Stimulated activated CD8-positive, alpha-beta memory T cell treated with anti-CD3 and anti-CD28 coated beads, Interleukin-4, amount 100 ng/mL, for 48 hours (primary cell): ENCODE measurements around the gene TTF2.
A peak's percentile ranks its signal among the peaks of the same experiment; 100 is the strongest.
"Not testable (repeated sequence)": the region's sequence is repeated elsewhere in the genome, so short reads cannot be mapped to it uniquely, and the experiment has no call there.

ENCODE experiments used
- DNase-seq: peaks from one replicate; pipeline ENCODE4 v3.0.0-alpha.2; 2020

TTF2 gene

DNA sequence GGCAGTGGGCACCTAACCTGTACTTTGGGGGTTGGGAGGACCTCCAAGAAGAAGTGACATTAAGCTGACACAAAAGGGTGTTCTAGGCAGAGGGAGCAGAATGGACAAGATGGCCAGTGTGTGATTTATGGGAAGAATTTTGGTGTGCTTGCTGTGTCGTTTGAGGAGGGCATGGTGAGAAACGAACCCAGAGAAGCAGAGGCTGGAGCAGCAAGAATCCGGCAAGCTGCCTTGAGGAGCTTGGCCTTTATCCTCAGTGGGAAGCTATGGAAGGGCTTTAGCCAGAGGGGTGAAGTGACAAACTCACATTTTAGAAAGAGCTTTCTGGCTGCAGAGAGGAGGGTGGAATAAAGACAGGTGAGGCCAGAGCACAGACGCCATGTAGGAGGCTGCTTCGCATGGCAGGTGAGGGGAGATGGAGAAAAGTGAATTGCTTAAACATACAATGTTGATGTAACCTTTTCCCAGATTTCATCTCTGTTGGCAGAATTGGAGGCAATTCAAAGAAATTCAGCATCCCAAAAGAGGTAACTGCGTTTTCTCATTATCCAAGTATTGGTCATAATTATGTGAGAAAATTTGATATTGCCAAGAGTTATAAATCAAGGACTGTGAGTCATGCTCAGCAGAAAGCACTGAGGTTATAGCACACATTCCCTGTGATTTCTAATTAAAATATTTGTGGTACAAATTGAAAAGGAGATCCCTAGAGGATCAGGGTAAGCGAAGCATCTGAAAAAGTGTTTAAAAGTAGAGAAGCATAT, 34.9 kb downstream of the TTF2 start:
- DNase-seq = no peak

DNA sequence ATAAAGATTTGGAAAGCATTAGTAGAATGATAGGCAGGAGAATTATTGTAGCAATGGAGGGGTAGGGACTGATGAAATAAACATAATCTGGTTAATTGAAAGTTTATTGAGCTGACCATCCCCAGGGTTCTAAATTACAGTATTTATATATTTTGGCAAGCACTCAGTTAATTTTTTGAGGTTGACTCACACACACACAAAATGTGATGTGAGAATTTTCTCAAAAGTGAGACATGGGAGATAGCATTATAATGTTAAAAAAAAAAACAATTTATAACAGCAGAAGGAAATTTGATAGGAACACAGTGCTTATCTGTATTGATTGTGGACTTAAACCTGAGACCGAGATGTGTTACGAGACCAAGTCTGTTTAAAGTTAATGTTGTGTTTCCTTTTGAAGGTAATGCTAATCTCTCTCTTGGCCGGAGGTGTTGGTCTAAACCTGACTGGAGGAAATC, 36.9 kb downstream of the TTF2 start:
- no peak for DNase-seq

DNA sequence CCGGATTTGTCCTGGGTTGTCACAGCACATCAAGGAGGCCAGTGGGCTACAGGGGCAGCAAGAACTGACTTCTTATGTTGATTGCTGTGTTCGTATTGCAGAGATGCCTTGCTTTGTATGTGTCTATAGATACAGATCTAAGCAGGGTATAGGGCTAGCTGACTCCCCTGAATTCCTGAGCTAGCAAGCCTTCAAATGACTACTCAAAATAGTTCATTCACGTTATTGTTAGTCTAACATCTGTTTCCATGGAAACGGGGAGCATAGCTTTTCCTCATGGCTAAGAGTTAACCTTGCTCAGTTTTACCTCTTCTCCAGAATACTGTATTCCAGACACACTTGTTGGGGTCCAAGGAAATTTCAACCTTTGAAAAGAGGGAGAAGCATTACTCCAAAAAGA, 37.3 kb downstream of the TTF2 start:
- no peak for DNase-seq

DNA sequence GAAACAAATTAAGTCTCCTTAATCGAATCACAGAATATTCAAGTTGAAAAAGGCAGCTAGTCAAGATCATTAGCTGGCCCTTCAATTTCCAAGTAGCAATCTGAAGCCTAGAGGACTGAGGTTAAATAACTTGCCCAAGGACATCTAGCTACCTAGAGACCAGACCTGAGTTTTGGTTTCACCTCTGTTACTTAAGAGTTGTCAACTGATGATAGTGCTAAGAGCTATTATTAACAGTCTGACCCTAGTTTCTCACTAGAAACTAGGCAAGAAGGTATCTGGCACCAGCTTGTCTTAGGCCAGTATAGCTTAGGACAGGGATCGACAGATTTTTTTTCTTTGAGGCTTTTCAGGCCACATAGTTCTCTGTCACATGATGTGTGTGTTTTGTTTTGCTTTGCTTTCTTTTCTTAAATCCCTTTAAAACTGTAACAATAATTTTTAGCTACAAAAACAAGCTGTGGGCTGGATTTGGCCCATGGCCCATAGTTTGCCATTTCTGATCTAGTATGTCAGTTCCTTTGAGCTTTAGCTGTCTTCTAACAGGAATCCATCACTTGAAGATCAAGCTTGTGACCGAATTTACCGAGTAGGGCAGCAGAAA, 38.3 kb downstream of the TTF2 start:
- no peak for DNase-seq

DNA sequence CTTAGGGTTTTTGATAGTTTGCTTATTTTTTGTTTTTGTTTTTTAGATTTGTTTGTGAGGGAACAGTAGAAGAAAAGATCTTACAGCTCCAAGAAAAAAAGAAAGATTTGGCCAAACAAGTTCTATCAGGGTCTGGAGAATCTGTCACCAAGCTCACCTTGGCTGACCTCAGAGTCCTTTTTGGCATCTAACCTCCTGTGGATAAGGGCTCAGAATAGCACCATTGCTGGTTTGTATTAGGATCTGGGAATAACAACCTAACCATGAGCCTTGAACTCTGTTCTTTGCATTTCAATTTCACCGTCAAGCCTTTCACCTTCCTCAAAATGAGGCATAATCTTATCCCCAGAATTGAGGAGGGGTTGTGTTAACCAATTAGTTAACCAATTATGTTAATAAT, 41.2 kb downstream of the TTF2 start:
- no peak for DNase-seq

DNA sequence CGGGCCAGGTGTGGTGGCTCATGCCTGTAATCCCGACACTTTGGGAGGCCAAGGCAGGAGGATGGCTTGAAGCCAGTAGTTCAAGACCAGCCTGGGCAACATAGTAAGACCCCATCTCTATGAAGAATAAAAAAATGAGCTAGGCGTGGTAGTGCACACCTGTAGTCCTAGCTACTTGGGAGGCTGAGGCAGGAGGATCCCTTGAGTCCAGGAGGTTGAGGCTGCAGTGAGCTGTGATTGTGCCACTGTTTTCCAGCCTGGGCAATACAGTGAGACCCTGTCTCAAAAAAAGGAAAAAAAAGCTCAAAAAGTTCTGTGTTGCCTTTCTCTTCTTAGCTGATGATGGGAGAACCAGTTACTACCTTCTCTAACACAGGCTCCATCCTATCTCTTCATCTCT, 41.7 kb downstream of the TTF2 start:
- not testable (repeated sequence) for DNase-seq

DNA sequence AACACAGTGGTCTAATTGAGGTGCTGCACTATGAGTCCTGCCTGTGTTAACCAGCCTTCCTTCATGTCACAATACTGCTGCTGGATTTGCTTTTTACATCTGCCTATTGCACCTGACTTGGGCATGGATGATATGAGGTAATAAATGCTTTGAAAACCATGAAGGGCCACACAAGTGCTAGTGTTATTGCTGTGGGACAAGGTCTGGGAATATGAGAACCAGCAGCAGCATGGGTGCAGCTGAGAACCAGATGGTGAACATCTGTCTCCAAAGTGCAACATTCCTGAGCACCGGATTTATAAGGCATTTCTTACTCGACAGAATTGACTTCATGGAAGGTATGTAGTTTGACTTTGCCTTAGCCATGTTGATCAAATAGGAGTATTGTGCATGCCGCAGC, 44.9 kb downstream of the TTF2 start:
- DNase-seq = no peak

DNA sequence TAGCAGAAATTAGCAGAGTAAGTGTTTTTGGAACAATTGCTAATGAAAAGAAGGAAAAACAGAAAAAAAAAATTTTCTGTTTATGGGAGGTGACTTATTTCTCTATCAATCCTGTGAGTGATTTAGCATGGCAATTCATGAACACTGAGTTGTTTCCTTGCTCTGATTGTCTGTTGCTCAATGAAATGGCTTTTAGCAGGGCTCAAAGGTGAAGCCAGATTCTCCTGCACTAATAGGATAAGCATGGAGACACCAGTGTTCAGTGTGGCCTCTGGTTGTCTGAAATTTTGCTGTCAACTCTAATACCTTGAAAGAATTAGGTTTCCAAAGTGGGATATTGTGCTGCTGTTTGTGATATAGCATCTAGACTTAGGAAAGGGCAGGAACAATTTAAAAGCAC, 45.6 kb downstream of the TTF2 start:
- no peak for DNase-seq

DNA sequence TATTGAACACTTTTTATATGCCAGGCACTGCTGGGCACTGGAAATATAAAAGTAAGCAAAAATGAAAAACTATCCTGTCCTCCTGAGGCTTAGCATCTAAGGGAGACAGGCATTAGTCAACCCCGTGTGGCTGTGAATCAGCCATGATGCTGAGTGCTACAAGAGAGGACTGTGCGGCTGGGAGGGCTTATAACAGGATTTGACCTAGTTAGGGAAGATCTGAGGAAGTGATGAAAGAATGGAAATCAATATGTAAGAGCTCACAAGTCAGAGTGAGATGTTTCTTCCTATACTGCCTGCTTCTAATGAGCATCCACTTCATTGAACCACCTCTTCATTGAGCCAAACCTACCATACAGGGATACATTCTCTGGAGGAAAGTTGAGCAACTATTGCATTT, 46.4 kb downstream of the TTF2 start:
- no peak for DNase-seq

DNA sequence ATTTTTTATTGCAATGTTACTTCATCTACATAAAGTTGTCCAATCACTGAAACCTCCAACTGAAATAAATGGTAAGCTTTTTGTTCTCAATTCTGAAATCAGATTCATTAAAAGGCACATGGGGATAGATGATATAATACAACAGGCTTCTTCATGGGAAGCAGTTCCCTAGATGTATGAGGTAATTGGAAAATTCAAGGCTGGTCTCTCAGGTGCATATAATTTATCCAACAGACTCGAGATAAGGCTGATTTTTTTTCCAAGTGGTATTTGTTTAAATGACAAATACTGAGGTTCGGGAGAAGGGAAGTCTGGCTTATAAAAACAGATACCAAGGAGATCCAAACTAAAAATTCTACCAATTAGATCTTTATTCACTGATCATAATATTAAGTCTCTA, 47.2 kb downstream of the TTF2 start:
- DNase-seq = no peak

DNA sequence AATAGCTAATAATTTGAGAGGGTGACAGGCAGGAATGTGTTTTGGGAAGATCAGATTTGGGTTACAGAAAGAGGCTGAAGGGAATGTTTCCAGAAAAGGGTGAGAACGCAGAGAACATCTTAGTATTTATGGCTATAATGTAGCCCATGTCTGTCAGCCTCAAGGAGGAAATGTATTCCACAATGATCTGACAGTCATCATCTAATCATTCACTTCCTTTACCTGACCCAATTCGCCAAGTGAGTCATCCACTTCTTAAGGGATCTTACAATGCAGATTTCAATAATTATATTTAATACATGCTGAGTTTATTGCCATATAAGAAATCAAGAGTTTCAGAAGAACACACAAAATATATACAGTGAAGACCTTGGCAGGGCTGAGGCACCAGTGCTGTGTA, 50.6 kb downstream of the TTF2 start:
- no peak for DNase-seq

DNA sequence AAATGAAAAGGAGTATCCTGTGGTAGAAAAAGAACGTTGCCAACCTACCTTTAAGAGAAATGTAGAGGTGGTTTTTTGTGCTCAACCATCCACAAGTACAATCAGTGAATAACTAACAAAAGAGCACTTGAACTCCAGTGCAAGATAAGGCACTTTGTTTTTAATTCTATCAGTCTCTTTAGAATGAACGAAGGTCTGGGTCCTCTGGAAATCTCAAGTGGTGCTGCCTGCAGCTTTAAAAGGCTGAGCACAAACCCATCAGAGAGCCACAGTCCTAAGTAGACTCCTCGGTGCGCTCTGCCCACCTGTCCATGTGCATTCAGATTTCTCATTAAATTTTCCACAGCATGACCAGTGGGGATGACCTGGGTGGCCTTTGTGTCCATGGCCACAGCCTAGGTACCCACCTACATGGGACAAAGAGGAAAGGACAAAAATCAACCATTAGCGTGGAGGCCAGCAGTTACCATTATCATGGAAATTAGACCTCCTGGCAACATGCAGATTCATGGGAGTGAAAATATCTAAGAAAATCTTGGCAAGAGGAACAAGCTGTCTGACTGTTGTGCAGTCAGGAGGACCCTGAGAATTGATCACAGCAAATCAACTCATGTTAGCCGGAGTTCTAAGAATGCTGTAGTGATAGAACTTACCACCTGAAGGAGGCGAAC, 52.1 kb downstream of the TTF2 start:
- no peak for DNase-seq

DNA sequence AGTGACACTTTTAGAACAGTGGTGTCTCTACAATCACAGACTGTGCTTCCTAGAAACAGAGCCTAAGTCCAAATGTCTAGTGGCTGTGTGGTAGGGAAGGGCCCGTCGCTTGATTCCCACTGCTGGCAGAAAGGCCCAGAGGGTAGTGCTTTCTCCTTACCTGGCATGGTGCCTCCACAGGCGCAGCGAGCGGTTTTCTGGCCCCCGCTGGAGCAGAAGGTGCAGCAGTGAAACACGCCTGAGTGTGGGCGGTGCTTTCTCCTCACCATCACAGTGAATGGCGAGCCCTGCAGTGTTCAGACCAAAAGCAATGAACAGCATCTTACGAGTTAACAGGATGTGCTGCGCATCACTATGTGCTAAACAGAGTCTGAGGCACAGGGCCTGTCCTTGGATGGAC, 53.1 kb downstream of the TTF2 start:
- DNase-seq = no peak

DNA sequence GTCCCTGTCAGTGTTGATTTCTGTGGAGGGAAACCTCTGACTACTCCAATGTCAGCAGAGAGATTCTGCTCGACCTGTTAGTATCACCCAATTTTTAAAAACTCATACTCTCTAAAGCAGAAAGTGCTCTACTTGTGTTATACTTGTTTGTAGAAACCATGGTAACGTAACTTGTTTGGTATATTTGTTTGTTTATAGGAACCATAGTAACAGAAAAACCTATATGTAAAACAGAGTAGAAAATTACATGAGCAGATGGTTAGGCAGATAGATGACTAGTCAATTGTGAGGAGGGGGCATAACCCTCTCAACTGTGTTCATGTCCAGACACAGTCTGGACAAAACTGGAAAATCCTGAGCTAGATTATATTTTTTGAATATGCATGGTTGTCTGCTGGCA, 54.8 kb downstream of the TTF2 start:
- no peak for DNase-seq

DNA sequence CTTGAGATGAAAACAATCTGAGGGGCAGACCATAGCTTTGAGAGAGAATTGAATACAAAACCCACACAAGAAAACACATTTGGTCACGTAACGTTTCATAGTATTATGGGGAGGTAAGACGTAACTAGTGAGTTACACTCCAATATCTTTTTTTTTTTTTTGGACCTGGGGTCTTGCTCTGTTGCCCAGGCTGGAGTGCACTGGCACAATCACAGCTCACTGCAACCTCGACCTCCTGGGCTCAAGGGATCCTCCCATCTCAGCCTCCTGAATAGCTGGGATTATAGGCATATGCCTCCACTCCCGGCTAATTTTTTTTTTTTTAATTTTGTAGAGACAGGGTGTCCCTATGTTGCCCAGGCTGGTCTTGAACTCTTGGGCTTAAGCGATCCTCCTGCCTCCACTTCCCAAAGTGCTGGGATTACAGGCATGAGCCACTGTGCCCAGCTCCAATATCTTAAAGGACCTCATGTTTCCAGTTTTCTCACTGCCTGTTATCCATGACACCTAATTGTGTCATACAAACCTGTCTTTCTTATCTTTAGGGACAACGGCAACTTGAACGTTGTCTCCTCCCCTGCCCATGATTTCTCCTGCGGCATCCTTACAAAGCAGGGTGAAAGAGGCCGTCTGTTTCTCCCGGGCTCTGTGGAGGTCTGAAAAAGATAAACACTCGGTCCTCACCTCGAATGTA, 56.1 kb downstream of the TTF2 start:
- DNase-seq = no peak

DNA sequence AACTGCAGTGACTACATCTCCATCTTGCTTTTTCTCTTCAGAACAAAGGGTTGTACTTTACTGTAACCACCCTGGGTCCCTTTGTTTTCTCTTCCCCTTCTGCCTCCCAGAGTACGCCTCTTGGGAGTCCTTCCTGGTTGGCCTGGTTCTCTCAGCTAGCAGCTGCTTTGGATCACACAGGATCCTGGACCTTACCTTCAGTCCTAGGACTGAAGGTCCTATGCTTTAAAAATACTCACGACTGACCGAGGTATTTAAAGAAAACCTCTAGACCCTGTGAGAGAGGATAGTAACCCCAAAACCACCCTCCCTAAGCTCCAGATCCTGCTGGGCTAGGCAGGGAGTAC, 56.6 kb downstream of the TTF2 start:
- no peak for DNase-seq

DNA sequence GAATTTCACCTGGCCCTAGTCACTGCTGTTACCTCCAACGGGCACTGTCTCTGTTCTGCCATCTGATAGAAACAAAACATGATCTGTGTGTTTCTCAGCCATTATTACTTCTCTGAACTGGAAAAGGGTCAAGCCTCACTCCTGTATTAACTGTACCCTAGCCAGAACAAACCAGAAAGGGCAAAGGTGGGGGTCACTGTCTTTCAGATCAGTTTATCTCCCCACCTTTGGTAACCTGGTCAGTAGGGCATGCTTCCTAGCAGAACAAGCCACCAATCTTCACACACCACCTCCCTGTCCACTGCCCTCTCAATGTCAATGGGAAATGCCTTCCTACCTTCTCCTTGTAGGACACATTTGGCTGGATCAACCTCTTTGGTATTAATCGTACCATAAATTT, 57.6 kb downstream of the TTF2 start:
- no peak for DNase-seq

DNA sequence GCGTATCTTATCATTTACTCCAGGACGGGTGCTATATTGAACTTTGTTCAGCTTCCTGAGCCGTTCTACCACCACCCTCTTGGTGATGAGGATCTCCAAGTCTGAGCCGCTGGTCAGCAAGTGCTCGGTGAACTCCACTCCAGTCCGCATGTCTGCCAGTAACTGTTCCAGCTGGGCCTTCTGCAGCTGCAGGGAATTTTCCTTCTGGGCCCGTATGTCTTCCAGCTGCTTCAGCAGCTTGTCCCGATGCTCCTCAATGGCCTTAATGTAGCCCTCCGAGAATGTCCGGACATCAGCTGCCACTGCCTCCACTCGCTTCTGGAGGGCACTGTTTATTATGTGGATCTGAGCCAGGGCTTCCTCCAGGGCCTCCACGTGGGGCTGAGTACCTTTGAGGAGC, 58.0 kb downstream of the TTF2 start:
- no peak for DNase-seq

DNA sequence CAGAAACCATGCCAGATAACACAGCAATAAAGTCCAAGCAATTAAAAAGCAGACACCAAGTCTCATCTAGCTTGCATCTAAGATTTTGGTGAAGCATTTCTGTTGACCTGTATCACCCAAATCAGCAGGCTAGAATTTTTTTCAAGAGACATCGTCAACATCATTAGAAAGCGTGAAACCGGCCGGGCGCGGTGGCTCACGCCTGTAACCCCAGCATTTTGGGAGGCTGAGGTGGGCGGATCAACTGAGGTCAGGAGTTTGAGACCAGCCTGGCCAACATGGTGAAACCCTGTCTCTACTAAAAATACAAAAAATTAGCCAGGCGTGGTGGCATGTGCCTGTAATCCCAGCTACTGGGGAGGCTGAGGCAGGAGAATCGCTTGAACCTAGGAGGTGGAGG, 59.0 kb downstream of the TTF2 start:
- not testable (repeated sequence) for DNase-seq

DNA sequence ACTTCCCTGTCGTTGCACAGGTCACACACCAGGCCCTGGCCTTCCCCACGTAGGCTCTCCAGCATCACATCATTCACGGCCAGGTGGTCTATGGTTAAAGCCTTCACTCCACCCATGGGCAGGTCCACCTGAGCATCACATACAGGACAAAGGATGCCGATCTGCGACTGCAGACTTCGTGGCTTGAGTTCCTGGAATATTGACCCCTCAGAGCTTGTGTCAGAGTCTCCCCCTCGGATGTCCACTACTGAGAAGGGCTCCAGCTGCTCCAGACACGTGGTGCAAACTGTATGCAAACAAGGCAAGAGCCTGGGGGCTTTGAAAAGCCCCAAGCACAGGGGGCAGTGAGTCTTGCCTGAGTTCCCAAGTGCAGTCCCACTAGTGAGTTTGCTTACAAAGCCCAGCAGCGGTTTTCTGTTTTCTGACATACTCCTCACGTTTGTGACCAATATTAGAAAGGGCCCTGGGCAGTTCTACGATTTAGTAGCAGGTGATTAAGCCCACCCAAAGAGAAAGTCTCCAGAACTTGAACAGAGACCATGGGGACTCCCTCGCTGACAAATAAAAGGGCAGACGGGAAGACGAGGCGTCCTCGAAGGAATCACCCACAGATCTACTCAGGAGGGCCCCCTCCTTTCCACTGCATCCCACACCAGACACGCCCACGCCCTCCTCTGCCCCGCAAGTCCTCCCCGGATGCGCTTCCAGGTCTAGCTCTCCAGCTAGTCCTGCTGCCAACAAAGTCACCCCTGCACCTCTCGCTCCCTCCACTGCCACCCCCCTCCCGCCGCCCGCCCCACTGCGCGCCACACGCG, 60.9 kb downstream of the TTF2 start:
- no peak for DNase-seq

DNA sequence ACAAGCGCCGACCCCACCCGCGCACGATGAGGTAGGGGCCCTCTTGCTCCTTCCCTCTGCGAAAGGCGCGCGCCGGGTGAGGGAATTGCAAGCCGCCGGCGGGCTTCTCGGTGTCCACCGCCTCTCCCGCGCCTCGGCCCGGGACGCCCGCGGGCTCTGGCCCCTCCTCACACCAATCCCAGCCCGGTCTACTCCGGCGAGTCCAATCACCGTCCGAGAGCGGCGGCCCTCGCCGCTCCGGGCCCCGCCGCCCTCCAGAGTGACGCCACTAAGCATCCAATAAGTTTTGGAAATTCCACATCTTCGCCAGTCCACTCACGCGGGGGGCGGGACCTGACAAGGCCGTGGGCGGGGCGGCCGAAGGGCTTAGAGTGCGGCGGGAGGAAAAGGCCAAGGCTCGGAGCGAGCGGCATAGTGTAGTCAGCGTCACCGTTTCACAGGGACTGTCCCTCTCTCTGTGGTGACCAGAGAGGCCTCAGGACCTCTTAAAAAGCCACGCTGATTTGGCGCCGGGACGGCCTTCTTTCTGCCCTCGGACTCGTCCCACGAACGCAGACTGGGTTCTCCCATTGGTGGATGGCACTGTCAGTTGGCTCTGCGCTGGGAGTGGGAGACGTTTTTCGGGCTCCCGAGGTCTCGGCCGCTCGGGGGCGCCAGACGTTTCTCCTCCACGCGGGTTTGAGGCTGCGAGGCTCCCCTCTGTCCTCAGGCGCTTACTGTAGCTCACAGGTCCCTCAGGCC, 61.6 kb downstream of the TTF2 start, which contains the start of gene TRIM45:
TSS of gene TRIM45 (minus strand) at position 161 of the 741 bp plus-strand sequence. CDS start 548 bp downstream, outside the sequence.
- peak; percentile 89 for DNase-seq
